NCI-H146 treated with DMSO at 0.1 percent for 48 hours (cell line): ENCODE measurements around the gene OSCP1.
A peak's percentile ranks its signal among the peaks of the same experiment; 100 is the strongest.

Experiments
- DNase-seq: peaks from one replicate; lab custom pipeline; 2025; ENCODE audit not compliant: unreplicated experiment; lab: John Stamatoyannopoulos, UW

OSCP1 gene

DNA sequence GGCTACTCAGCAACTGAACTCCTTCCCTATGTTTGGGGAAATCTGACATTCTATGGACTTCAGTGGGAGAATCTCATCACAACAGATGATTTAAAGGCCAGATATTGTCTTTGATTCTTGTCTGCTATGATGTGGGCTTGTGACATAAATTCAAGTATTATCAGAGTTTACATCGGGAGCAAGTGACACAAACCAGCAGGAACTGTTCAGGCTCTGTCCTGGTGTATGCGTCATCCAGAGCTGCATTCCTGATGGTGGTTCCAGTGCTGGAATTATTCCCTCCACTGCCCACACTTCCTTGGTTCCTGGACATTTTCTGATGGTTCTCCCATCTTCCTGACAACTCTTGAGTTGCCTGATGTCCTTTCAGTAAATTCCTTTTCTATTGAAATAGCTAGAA lies 41.8 kb downstream of the OSCP1 start:
- DNase-seq = no peak

GRCh38 chr1:36406440-36406839 lies 43.8 kb downstream of the OSCP1 start:
- no peak for DNase-seq

DNA sequence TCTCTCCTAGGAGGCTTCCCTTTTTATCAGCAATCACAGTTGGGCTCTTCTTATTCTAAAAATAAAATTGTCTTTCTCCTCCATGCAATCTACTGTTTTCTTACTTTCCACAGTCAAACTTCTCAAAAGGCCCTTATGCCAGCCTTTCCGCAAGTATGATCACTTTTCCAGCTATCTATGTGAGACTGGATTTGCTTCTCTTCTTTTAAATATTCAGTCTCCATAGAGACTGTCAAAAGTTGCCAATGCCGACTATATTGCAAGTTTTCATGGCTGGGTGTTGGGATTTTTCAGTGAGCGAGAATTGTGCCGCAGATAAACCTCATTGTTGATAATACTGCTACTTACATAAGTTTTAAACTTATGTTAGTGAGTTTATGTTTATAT lies 47.8 kb downstream of the OSCP1 start:
- DNase-seq = no peak

DNA sequence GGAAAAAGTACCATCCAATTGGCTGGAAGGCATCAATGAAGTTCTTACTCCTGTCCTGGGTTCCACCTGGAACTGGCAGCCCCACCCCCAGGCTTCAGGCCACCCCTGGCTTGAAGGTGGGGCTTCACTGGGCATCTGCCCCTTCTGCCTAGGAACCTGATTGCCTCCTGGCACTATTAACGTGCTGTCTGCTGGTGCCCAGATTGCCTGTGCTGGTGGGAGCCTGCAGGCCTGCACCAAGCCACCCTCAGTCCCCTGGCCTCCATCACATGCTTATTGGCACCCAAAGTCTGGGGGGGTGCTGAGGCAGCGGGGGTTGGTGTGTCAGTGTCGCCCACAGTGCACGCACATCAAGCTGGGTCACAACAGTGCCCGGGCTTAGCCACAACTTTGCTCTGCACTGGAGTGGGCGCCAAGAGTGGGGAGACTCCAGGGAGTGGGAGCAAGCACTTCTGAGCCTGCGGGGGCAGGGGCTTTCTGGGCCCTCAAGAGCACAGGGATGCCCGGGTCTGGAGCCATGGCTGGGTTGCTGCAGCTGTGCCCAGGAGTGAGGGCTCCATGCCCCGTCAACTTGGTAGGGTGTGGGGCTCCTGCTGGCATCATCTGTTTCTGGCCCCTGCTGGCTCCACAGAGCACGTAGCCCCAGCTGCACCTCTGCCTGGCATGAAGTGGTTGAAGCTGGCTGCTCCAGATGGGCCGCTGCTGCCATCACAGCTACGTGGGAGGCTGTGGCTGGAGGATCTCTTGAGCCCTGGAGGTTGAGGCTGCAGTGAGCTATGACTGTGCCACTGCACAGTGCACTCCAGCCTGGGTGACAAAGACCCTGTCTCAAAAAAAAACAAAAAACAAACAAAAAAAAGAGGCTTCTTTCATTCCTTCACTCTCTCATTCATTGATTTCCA lies 48.4 kb downstream of the OSCP1 start:
- DNase-seq = no peak

DNA sequence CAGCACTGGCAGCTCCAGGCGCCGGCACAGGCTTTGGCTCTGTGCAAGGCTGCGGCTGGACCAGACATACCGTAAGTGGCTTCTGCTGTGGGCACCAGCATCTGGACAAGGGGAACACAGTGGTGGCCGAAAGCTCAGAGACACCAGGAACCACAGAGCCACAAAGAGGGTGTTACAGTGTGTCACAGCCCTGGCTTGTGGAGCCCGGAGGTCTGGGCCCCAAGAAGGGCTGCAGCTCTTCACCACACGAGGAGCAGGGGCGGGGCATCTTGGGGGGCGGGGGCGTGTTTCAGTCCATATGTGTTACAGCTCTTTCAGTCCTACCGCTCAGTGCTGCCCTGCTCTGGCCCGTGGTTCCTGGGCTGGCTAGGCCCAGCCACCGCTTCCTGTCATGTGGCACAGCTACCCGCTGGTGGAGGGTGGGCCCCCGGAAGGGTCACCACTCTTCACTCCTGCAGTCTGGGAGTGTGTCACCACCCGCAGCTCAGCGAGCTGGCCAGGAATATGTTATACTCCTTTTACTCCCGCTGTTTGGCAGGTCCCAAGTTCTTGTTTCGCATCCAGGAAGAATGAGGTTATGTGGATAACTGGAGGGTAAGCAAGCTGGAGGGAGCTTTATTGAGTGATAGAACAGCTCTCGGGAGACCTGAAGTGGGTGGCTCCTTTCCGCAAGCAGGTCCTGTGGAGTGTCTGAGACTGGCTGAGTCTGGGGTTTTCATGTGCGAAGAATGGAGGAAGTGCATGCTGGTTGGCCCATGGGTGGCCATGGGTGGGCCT lies 49.2 kb downstream of the OSCP1 start:
- no peak for DNase-seq

DNA sequence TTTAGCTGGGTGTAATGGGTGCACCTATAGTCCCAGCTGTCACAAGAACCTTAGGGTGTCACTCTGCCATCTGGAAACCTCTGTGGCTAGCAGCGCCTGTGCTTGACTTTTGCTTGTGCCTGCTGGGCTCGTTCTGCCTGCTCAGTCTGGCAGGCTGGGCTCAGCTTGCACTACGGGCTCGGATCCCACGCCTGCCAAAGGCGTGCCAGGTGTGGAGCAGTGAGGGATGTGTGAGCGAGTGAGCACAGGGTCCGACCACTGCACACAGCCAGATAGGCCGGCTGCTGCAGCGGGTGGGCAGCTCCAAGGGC lies 49.8 kb downstream of the OSCP1 start:
- no peak for DNase-seq

- no peak for DNase-seq
These were observed 51.8 kb downstream of the OSCP1 start for GRCh38 chr1:36398370-36398977.

DNA sequence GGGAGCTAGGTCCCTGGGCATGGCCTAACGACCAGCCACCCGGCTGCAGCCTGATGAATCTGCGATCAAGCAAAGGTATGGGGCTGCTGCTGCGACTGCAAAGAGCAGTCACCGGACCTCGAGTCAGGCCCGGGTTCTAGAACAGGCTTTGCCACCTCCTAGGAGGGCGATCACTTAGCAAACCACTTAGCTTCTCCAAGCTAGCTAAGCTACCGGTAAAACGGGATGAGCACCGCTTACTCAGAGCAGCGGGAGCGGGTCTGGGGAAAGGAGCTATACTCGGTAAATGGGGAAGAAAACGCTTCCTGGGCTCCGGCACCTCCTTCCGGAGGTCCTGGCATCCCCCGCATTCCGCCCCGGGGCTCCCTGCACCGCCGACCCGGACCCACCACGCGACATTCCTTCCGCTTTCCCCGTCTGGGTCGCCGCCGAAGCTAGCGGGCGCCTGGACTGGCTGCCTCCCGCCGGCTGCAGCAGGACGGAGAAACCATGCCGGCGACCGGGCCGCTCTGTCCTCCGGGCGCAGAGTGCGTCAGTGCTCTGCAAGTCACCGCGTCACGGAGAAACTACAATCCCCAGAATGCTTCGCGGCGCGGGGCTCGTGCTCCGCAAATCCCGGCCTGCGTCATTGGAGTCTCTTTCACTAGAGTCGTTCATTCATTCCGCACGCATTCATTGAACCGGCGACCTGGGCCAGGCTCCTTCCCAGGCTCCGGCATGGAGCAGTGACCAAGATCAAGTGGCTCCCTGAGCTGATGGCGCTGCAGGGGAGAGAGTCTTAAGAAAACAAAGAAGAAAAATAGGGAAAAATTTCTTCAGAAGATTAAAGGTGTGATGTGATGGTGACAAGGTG lies 52.6 kb downstream of the OSCP1 start, which contains the start of gene LSM10:
TSS of gene LSM10 (minus strand) at position 531 of the 853 bp plus-strand sequence. CDS start 3,779 bp downstream, outside the sequence.
- DNase-seq = peak; percentile 58

DNA sequence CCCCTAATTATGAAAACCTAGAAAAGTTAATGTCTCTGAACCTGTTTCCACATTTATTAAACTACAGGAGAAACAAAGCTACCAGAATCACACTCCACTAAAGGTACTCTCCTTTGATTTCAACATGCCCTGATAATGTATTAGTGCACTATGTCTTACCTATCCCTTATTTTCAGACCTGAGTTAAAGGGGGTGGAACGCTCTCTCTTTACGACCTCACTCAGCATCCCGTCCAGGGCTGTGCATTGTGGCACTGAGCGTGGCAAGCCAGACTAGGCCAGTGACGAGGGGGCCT lies 53.2 kb downstream of the OSCP1 start:
- DNase-seq = no peak

DNA sequence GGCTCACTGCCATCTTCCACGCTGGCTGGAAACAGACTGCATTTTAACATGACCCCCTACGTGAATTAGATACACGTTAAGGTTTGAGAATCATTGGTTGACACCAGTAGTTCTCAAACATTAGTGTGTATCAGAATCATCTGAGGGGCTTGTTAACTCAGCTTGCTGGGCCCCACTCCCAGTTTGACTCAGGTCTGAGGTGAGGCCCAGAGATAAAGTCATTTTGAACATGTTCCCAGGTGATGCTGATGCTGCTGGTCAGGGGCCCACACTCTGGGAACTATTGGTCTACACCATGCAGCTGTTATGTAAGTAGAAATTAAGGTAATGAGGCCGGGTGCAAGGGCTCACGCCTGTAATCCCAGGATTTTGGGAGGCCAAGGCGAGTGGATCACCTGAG lies 53.9 kb downstream of the OSCP1 start:
- DNase-seq = no peak

GRCh38 chr1:36393686-36394085 lies 56.6 kb downstream of the OSCP1 start:
- DNase-seq = no peak

- no peak for DNase-seq
These were observed 57.4 kb downstream of the OSCP1 start for GRCh38 chr1:36392836-36393235.

- DNase-seq = no peak
These were observed 59.0 kb downstream of the OSCP1 start for GRCh38 chr1:36391271-36391670.

- DNase-seq = no peak
These were observed 59.8 kb downstream of the OSCP1 start for GRCh38 chr1:36390411-36390810.

DNA sequence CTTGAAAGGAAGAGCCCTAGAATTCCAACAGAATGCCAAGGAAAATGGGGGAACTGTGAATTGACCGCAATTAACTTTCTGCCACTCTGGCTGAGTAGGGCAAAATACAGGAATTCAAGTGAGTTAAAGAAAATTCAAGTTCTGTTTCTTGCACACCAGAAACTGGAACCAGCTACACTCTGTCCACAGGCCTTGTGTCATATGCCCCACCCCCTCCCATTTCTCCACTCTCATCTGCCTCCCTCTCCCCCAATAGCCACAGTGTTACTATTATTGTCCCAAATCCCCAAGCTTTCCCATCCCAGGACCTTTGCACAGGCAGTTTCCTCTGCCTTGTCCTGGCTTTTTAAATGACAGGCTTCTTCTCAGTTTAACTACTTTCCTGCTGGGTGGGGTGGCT lies 60.3 kb downstream of the OSCP1 start:
- DNase-seq = no peak

GRCh38 chr1:36389261-36389660 lies 61.0 kb downstream of the OSCP1 start:
- DNase-seq = no peak

DNA sequence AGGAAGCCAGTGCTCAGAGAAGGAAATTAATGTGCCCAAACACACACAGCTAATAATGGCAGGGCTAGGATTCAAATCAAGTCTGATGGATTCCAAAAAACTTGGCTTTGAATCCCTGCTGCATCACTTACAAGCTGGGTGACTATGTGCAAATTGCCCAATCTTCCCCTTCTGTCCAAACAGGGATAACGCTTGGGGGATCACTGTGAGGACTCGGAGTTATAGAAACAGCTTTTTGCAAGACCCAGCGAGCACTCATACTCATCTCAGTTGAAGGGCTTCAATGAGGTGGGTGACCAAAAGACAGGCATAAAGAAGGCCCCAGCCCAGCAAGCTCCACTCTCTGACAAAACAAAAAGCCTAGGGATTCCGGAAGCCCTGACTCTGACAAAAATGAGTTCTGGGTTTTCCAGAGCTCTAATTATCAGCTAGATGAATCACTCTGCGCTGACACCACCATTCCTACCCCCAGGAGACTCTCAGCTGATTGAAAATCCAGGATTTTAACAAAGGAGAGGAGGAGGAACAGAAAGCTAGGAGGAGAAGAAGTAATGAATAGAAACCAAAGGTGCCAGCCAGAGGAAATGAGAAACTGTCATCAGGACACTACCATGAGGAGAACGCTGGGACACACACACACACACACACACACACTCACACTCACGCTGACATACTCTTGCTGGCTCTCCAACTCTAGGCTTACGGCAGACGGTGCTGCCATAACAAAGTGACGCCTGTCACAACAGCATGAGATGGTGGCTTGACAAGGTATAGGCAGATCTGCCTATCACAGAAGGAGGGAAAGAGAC lies 62.9 kb downstream of the OSCP1 start:
- no peak for DNase-seq

DNA sequence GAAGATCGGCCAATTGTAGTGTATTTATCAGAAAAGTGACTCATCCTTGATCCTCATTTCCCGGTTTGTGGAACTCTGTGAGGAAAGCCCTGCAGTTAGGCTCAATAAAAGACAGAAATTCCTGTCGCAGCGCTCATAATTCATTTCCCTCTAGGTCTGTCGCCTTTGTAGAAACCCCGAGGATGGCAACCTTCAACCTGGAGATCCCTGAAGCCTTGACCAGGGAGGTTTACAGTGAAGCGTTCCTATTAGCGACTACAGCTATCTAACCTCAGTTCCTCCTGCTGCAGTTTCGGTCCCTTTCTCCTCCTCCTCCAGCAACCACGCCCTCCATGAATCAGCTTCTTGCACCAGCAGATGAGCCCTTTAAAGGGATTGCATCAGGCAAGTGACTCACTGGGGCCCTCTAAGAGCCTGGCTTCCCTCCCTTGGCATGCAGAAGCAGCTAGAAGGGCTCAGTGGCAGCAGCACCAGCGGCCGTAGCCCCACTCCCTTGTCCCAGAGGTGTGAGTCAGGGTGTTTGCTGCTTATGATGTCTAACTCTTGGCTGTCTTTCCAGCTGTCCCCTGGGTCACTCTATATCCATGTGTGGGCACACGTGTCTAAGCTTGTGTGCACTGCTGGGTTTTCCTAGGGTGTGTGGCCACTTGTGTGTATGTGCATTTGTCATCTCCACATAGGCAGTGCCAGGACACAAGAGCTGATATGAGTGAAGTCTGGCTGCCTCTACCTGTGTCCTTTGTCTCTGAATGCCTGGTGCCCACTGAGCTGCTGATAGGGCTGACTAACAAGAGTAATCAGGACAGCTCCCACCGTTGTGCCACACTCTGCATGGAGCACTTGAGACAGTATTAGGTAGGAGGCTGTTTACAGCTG lies 63.7 kb downstream of the OSCP1 start:
- peak; percentile 64 for DNase-seq
